Epidermal melanocyte (primary cell): Measurements from ENCODE around the gene HELT.

Experiments used
- DNase-seq: peaks from one replicate; pipeline ENCODE4 v3.0.0; 2011; ENCODE audit warnings: low spot score; ENCODE audit not compliant: insufficient read length

The HELT gene

DNA sequence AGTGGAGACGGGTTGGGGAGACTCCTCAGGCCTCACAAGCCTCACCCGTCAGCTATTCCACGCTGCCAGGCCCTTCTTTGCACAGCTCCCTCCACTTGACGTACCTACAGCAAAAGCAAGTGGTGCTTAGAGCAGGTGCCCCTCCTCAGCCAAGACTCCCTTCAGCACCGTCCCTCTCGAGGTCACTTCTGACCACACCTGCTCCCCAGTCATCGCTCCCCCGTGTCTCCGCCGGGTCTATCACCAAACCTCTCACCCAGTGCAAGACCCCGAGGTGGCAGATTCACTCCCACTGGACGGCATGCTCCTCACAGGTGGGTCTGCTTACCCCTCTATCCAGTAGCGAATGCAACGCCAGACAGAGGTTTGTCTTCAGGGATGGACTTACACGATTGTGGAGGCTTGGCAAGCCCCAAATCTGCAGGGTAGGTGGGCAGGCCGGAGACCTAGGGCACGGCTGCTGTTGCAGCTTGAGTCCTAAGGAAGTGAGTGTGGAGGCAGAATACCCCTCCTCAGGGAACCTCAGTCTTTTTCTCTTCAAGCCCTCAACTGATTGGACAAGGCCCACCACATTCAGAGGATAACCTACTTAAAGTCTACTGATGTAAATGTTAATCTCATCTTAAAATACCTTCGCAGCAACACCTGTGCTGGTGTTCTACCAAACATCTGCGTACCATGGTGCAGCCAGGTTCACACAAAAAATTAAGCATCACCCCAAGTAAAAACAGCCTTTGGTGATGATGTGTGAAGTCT, 14.5 kb upstream of the HELT start:
- no peak for DNase-seq

DNA sequence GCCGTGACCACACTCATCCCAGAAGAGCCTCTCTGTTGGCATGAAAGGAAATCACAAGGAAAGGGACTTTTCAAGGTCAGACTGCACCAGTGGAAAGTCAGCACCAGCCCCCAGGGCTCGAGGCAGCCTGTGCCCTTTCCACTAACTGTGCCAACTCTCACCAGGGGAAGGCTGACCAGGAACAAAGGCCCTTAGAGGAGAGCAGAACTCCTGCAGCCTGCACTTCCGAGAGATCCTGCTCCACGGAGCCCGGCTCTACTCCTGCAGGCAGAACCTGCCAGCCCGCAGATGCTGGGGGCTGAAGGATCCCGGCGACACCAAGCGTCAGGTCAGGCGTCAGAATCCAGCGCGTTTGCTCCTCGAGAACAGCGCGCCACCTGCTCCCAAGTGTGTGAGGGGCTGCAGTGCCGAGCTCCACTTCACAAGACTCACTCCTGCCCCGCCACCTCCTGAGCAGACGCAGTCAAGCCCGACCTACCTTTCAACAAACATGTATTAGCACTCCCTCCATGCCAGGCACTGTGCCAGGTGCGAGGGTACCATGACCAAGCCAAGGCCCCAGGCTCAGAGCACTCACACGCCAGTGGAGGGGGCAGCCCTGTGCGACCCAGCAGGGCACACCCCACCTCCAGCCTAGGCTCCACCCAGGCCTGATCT, 13.6 kb upstream of the HELT start:
- DNase-seq = peak; percentile 40

DNA sequence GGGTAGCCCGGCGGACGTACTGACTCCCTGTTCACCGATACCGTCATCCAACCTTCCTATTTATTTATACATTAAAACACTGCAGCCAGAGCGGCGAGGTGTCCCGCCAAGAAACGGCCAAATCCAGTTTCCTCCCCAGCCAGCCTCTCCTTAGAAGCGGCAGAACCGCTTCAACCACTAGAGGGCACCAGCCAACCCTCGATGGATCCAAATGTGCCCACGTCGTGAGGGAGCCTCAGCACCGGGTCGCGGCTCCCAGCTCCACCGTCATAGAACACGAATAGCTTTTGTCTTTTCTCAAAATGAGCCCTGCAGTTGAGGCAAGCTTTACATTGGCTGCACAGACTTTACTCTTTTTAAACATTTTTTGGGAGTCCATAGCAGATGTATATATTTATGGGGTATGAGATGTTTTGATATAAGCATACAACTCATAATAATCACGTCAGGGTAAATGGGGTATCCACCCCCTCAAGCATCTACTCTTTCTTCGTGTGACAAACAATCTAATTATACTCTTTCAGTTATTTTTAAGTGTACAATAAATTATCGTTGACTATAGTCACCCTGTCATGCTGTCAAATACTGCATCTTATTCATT, 13.0 kb upstream of the HELT start:
- DNase-seq = peak; percentile 74

DNA sequence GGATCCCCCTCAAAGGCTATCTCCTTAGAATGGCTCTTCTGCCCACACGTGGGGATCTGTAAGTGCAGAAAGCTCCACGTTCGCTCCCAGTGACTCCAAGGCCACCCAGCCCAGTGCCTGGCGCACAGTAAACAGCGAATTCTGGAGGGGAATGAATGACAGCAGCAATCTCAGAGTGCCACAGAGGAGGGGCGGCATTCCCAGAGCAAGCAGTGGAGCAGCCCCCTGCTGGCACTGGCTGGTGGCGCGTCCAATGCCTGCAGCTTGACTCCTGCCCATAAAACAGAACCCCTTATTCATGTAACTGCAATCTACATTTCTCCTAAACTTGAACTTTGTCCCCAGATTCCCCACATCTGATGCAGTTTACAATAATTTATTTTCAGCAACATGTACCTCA, 6.9 kb upstream of the HELT start:
- DNase-seq = no peak

DNA sequence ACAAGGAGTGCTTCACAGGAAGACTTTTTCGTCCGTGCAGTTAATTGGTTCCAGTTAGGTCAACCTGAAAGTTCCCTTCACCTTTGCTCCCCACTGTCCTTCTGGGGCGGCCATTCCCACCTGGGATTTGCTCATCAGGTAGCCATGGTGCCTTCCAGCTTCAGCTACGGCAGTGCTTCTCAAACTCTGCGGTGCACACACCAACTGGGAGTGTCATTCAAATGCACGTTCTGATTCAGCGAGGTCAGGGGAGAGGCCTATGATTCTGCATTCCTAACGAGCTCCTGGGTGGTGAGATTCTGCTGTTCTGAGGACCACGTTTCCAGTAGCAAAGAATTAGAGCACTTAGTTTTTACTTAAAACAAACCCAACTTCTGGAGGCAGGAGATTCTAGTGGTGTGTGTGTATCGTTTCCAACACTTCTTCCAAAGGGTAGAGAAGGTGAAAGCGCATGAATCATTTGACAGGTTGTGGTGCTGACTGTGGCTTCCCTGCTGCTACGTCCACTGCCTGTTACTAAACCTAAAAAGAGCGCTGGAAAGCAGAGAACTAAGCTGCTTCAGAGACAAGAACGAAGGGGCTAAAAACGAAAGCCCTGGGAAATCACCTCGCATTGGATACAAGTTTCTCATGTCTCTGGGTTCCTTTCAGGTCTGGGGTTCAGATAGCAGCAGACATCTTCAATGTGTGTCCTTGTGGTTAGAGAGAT, 4.7 kb upstream of the HELT start:
- DNase-seq = no peak

DNA sequence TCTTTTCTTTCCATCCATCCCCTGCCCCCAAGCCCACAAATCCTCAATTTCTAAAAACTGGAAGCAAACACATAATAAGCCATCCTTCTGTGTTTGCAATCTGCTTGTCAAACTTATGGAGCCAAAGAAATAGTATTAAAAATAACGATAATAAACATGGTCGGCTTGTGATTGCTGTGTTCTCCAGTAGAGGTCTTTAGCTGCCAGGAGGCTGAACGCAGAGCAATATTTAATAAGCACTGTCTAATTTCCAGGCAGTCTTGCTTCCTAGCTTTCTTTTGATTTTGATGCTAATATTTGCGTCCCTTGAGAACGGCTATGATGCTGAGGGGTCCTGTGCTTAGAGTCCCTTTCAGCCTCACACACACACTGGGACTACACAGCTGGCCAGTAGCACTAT, 3.2 kb upstream of the HELT start:
- DNase-seq = no peak

DNA sequence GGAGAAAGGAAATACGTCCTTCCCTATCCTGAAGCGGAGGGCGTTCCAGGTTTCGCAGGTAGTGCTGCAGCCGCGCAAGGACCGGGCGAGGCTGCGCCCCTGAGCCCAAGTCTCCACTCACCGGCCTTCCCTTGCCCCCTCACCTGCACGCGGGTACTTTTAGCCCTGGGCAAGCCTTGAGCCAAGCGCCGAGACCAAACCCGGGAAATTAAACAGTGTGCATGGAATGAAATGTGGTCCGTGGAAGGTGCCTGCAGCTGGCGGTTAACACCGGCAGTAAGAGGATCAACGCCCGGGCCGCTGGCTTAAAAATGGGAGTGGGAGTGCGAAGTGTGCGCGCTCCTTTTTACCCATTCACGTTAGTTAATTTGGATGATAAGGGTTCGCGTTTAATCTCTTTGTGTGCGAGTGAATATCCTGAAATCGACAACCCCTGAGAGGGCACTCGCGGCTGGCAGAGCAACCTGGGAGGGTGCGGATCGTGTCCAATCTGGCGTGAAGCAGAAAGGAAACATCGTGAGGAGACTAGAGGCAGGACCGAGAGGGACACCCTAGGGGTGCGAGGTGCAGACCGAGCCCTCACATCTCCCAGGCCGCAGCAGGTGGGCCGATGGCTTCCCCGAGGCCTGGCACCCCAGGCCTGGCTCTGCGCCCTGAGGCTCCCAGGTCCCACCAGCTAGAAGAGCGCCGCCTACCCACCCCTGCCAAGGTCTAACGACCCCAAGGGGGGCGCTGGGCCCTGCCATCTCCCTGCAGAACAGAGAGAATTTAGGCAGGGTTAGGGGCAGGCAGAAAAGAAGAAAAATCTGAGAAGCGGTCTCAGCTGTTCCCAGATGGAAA, 2.0 kb upstream of the HELT start:
- DNase-seq = no peak

DNA sequence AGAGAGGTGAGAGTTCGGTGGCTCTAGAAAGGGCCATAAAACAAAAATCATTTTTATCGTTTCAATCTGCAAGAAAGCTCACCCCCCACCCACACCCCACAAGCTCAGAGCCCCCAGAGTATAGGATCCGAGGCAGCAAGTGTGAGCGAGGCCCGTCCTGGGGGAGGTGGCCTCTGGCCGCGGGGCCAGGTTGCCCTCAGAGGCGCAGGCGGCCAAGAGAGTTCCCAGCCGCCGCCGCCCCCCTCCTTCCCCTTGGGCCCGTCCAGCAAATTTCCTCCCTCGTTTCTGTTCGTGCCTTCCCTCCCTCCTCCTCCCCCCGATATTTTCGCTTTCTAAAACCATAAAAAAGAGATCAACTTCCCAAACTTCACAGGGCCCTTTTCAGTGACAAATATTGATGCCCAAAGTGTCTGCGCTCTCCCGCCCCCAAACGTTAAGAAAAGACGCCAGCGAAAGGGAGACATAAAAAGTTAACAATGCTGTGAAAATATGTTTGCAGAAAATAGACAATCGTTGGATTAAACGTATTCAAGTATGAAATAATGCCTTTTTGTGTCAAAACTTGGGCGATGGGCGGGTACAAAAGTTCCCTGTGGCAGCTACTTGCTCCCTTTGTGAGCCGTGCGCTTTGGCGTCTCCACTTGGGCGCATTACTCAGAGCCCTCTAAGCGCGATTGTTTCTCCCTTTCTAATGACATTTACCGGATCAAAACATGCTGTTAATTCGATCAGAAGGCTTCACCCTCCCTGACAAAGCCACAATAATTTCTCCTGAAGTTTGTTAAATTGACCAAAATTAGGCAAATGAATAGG, 1.1 kb upstream of the HELT start:
- DNase-seq = no peak

DNA sequence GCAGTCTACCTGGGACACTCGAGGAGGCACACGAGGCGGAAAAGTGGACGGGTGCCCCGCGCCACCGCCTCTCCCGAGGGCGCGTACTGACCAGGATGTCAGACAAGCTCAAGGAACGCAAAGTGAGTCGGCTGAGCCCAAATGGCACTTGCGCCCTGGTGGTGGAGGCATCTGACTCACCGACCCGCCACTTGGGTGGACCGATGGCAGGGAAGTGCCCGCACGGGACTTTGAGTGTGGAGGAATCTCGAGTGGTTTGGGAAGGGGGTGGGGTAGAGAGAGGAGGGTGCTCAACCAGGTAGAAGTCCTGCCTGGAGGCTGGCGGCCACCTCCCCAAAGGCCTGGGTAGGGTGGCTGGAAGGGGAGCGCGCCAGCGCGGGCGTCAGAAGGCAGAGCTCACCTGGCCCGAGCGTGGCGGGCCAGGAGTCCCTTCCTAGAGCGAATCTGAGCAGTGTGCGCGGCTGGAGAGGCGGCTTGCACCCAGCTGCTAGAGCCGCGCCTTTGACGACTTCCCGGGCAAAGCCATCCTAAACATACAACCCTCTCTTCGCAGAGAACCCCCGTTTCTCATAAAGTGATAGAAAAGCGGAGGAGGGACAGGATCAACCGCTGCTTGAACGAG, 655 bp downstream of the HELT start:
- DNase-seq = no peak

DNA sequence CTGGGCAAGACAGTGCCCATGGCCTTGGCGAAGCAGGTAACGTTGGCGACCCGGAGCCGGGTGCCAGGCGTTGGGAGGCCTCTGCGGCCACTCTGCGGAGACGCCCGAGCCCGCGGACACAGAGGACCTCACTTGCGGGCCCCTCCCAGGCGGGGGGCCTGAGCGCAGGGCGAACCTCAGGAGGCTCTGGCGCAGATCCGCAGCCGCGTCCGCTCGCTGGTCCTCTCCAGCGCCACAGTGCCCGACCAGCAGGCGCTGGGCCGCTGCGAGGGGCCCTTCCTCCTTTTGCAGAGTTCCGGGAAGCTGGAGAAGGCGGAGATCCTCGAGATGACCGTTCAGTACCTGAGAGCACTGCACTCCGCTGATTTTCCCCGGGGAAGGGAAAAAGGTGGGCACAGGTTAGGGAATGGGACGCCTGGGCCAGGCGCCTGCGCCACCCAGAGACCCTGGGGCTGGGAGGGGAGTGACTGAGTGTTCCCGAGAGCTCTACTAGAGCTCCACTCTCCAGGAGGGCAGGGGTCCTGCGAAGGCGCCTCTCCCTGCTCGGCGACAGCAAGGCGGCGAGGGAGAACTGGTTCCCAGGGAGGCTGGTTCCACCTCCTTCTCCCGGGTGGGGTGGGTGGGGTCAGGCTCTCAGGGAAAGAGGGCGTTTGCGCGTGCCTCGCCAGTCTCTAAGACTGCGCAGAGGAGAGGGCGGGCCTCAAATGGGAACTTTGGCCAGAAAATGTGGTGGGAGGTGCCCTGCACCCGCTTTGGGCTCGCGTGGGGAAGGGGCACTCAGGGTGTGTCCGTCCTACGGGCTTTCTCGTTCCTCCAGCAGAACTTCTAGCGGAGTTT, 1.4 kb downstream of the HELT start:
- DNase-seq = no peak

DNA sequence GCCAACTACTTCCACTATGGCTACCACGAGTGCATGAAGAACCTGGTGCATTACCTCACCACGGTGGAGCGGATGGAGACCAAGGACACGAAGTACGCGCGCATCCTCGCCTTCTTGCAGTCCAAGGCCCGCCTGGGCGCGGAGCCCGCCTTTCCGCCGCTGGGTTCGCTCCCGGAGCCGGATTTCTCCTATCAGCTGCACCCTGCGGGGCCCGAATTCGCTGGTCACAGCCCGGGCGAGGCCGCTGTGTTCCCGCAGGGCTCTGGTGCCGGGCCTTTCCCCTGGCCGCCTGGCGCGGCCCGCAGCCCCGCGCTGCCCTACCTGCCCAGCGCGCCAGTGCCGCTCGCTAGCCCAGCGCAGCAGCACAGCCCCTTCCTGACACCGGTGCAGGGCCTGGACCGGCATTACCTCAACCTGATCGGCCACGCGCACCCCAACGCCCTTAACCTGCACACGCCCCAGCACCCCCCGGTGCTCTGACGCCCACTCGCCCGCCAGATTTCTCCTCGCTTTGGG, 2.1 kb downstream of the HELT start:
- no peak for DNase-seq

DNA sequence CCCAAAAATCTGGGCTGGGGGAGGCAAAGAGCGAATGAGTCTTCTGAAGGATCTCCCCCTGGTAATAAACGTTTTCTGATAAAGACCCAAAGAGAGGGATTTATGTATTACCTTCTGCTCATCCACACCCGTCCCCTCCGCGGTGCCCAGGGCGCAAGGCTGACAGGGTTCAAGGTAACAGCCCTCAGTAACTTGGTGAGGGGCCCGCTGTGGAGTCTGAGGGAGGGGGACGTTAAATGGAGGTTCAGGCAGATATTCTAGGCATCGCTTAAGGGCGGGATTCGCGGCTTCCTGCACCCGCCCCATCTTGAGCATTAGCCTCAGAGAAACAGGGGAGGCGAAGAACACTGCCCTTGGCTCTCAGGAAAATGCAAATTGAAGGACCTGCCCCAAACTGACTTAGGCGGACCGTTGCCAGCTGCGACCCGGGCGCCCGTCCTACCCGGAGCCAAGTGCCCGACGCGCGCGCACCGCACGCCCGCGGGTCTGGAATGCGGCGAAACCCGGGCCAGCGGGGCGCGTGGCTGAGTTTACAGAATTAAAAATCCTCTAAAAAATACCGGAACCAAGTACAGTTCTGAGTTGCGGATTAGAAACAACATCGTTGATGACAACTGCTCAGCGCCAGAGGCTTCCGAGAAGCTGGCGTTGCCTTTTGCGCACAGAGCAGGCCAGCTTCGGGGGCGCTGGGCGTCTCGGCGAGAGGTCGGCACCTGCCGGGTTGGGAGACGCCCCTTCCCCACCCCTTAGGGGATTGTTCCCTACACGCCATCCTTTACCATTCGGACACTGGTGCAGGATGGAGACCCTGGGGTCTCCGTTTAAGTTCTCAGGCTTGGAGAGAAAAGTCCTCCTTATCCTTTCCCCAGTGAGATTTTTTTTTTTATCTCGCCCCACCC, 2.8 kb downstream of the HELT start:
- DNase-seq = no peak

DNA sequence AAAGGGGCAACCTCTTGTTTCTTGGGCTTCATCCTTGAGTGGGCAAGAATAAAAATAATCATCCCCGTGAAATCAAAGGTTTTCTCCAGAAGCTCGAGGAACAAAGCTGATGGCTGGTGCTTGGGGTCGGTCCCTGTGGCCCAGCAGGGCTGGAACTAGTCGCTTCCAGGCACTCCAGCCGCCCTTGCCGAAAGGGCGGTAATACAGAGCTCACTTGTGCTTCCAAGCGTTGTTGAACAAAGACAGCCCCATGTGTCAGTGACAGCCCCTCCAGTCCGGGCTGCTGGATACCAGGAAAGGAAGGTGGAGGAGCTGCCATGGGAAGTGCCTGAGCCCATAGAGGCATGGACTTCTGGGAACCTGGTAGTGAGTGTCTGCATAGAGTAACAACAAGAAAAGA, 5.2 kb downstream of the HELT start:
- DNase-seq = no peak

DNA sequence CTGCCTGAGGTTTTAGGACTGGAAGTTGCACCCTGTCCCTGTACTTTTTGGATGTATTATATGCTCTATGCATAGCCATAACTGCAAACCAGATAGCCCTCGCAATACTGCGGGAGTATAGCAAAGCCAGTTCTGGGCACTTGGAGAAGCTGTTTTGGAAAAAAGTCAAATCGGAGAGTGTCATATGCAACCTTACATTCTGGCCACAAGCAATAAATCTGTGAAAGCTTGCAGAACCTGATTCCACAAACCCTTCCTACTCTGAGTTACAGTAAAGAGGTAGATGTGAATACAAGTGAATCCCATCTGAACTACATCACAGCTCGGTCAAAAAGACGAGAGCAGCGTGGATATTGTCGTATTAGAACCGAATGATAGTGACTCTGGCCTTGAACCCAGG, 10.3 kb downstream of the HELT start:
- DNase-seq = no peak

DNA sequence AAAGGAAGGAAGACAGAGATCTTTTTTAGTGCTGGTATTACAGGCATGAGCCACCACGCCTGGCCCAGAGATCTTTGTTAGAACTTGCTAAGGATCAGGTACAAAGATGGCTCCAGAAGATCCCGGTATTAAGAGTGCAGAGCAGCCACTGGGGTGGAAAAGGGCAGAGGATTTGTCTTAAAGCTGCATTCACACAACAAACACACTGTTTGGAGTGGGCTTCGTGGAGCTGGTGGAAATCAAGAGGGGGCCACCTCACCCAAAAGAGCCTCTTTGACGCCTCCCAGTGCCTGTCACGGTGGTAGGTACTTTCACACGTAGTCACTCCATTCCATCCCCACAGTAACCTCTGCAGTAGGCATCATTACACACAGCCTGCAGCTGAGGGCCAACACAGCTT, 13.3 kb downstream of the HELT start:
- DNase-seq = no peak

DNA sequence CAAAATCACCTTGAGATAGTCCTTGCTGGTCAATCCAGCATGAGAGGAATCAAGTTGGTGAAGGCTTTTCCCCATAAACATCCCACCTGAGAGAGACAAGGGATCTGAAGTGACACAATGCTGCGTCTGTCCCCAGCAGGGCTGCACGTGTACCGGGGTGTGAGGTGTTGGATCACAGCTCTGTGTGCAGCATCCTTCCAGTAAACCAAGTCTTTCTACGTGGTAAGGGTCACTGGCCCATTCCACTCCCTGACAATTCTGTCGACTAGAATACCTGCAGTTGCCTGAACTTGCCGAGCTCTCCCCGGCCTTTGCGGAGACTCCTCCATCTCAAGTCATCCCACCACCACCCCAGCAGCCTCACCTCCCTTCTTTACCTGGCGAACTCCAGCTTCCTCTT, 14.8 kb downstream of the HELT start:
- DNase-seq = no peak

DNA sequence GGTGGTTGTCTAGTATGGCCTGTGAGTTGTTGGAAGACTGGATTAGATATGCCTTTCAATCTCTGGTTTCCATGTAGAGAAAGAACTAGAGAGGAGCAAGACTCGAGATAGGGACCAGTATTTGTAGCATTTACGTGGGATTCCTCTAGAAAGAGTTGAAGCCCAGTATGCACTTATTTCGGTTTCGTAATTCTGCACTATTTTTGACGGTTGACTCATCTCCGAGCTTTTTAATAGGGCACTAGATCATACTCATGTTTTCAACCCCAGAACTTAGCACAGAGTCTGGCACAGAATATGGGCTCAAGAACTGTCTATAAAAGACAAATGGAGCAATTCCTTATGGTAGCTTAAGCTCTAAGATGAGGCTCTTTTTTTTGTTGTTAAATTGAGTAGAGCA, 15.7 kb downstream of the HELT start:
- DNase-seq = no peak

DNA sequence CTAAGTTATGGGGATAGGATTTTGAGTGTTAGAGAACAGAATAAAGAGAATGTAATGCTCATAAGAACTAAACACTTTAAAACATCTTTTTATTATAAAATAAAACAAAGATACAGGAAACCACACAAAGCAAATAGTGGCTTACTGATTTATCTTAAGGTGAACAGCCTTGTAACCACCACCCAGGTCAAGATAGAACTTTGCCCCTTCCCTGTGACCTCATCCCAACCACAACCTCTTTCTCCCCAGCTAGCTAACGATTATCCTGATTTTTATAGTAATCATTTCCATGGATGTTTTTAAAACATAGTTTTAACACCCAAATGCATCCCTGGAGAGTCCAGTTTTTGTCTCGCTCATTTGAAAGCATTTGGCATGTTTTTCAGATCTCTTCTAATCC, 17.0 kb downstream of the HELT start:
- no peak for DNase-seq
